SU-DHL-6 (cell line): ENCODE measurements around the gene MKKS.
A peak's percentile ranks its signal among the peaks of the same experiment; 100 is the strongest.

Source experiments
- H2AFZ ChIP-seq: fragments of 200-600 bp; sonication (generic); 2 replicates; pipeline ENCODE4 v1.6.1; 2014; ENCODE audit warnings: low read depth, mild to moderate bottlenecking, moderate library complexity, mixed read lengths, antibody characterized with exemption, low read length; ENCODE audit not compliant: severe bottlenecking
- H3F3A ChIP-seq: fragments of 200-600 bp; shearing (Covaris generic); 2 replicates; pipeline ENCODE4 v1.6.0; 2016; ENCODE audit warnings: antibody characterized with exemption, mild to moderate bottlenecking; ENCODE audit not compliant: insufficient read depth
- H3K27ac ChIP-seq: fragments of 200-600 bp; sonication (generic); 2 replicates; pipeline ENCODE4 v1.5.1; 2016; ENCODE audit warnings: low read depth, mild to moderate bottlenecking, low read length, moderate library complexity, mixed read lengths
- H3K27me3 ChIP-seq: fragments of 200-600 bp; sonication (generic), shearing (Covaris generic); 2 replicates; pipeline ENCODE4 v1.6.0; 2014; ENCODE audit warnings: mild to moderate bottlenecking, low read length
- H3K36me3 ChIP-seq: fragments of 200-600 bp; sonication (generic); 2 replicates; pipeline ENCODE4 v1.6.1; 2014; ENCODE audit warnings: mild to moderate bottlenecking, low read length, mixed read lengths
- H3K4me2 ChIP-seq: fragments of 300-600, 200-600 bp; shearing (Covaris generic), sonication (generic); 2 replicates; pipeline ENCODE4 v1.6.0; 2014; ENCODE audit warnings: low read length, low read depth, mild to moderate bottlenecking; ENCODE audit not compliant: poor library complexity, severe bottlenecking
- H3K4me3 ChIP-seq: fragments of 200-600 bp; sonication (generic); 2 replicates; pipeline ENCODE4 v1.5.1; 2014; ENCODE audit warnings: antibody characterized with exemption, low read length, mild to moderate bottlenecking, mixed read lengths; ENCODE audit not compliant: insufficient read depth, poor library complexity, severe bottlenecking
- H3K79me2 ChIP-seq: fragments of 200-600 bp; sonication (generic); 2 replicates; pipeline ENCODE4 v1.6.1; 2014; ENCODE audit warnings: mild to moderate bottlenecking, low read length, moderate library complexity; ENCODE audit not compliant: insufficient read depth
- H3K9ac ChIP-seq: fragments of 200-600 bp; sonication (generic); 2 replicates; pipeline ENCODE4 v1.7.0; 2014; ENCODE audit warnings: mild to moderate bottlenecking, low read length
- H3K9me2 ChIP-seq: fragments of 200-600 bp; sonication (generic); replicated peaks from 2 replicates; pipeline ENCODE4 v1.6.1; 2014; ENCODE audit warnings: low read length; ENCODE audit not compliant: insufficient read depth
- H3K9me3 ChIP-seq: fragments of 200-600 bp; sonication (generic); 2 replicates; pipeline ENCODE4 v1.6.1; 2014; ENCODE audit warnings: low read length, mixed read lengths; ENCODE audit not compliant: insufficient read depth
- H4K20me1 ChIP-seq: fragments of 200-600 bp; sonication (generic); 2 replicates; pipeline ENCODE4 v1.6.1; 2014; ENCODE audit warnings: low read depth, mild to moderate bottlenecking, antibody characterized with exemption, low read length, moderate library complexity, mixed read lengths
- CTCF ChIP-seq: fragments of 200-600 bp; sonication (generic); IDR thresholded peaks from one replicate; pipeline ENCODE4 v1.5.1; 2017; ENCODE audit warnings: antibody characterized with exemption, mild to moderate bottlenecking, low read length, moderate library complexity; ENCODE audit not compliant: insufficient read depth, poor library complexity, severe bottlenecking
- EZH2phosphoT487 ChIP-seq: fragments of 200-600 bp; sonication (generic), shearing (Covaris generic); conservative IDR thresholded peaks from 2 replicates; pipeline ENCODE4 v1.6.1; 2018; ENCODE audit warnings: mild to moderate bottlenecking, antibody characterized with exemption, low read length, moderate library complexity, mixed read lengths

MKKS gene

GRCh38 chr20:10453241-10453640, 19.2 kb upstream of the MKKS start:
- H3K9me2 ChIP-seq: no peaks in the 10 kb centered on the region
- peaks cover 56% of the 10 kb centered on the region for H3K79me2 ChIP-seq
- H3K4me3 ChIP-seq: peak overlapping the region; percentile 33
- no peaks in the 10 kb centered on the region for H3K9me3 ChIP-seq
- H2AFZ ChIP-seq: no peak overlapping the region
- H3K27me3 ChIP-seq: no peaks in the 10 kb centered on the region
- H3K27ac ChIP-seq: peak overlapping the region; percentile 64
- H4K20me1 ChIP-seq: no peaks in the 10 kb centered on the region
- TF ChIP-seq EZH2phosphoT487: no peak
- no peak for TF ChIP-seq CTCF
- peaks cover 8% of the 10 kb centered on the region; the same call in 1 of the 2 replicates for H3F3A ChIP-seq
- 0 out of 2 replicates have a peak overlapping the region, but pooled peaks have one; percentile 18 for H3K9ac ChIP-seq
- H3K36me3 ChIP-seq: no peaks in the 10 kb centered on the region
- peak overlapping the region; percentile 58 for H3K4me2 ChIP-seq

GRCh38 chr20:10449270-10449669, 15.2 kb upstream of the MKKS start:
- Histone ChIP-seq H3K36me3 (no peaks in the 10 kb centered on the region), H3F3A (peaks cover 8% of the 10 kb centered on the region), H3K79me2 (peaks cover 48% of the 10 kb centered on the region), H4K20me1 (no peaks in the 10 kb centered on the region), H3K9me3 (no peaks in the 10 kb centered on the region), H3K27me3 (no peaks in the 10 kb centered on the region), H3K9ac (no peak overlapping the region), H2AFZ (no peak overlapping the region), H3K27ac (no peak overlapping the region), H3K4me3 (no peak overlapping the region), H3K9me2 (no peaks in the 10 kb centered on the region), H3K4me2 (no peak overlapping the region)
- TF ChIP-seq CTCF: no peak
- no peak for TF ChIP-seq EZH2phosphoT487

GRCh38 chr20:10448270-10449156, 14.5 kb upstream of the MKKS start:
- Histone ChIP-seq H3K36me3 (no peaks in the 10 kb centered on the region), H3K9ac (no peak overlapping the region)

More at GRCh38 chr20:10448270-10449156, 14.5 kb upstream of the MKKS start:
- peaks cover 2% of the 10 kb centered on the region for H3F3A ChIP-seq
- no peaks in the 10 kb centered on the region for H4K20me1 ChIP-seq
- H3K27me3 ChIP-seq: no peaks in the 10 kb centered on the region
- no peak overlapping the region for H3K27ac ChIP-seq
- TF ChIP-seq EZH2phosphoT487: no peak
- TF ChIP-seq CTCF: no peak
- H2AFZ ChIP-seq: no peak overlapping the region
- no peaks in the 10 kb centered on the region for H3K9me2 ChIP-seq
- no peaks in the 10 kb centered on the region for H3K9me3 ChIP-seq
- H3K4me2 ChIP-seq: no peak overlapping the region
- H3K79me2 ChIP-seq: peaks cover 40% of the 10 kb centered on the region
- H3K4me3 ChIP-seq: no peak overlapping the region
